Measurements from ENCODE around the gene TRIOBP.

Gene TRIOBP

DNA sequence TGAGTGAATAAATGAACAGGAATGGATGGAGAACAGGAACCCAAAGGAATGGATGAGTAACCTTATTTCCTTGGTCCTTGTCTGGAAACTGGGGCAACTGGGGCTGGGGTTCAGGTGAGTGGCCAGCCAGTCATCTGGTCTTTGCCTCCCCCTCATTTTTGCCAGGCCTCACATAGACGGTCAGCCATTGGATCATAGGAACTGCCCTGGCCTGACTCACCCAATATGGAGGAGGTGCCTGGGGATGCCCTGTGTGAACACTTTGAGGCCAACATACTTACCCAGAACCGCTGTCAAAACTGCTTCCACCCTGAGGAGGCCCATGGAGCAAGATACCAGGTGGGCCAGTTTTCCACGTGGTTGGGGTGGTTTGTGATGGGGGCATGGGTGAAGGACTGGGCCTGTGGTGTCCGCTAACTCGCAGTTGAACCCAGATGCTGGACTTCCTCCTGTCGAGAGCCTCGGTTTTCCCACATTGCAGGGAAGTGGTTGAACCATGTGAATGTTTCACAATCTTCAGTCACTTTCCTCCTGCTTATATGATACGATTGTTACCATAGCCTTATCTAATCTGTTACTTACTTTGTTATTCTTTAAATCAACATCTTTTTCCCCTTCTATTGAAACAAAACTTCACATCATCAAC, 4.4 kb downstream of the TRIOBP start:
- Histone ChIP-seq H3K27me3 (ENCODE audit: low read depth, low read length) (no peaks in the 10 kb centered on the region), H3K36me3 (replicated peaks; ENCODE audit: low read depth, low read length) (no peaks in the 10 kb centered on the region), H3K9me3 (ENCODE audit: insufficient read depth, low read length) (no peaks in the 10 kb centered on the region), H3K27ac (ENCODE audit: low read length) (no peak overlapping the region), H3K4me3 (ENCODE audit: low read length) (no peak overlapping the region), H3K4me2 (ENCODE audit: low read length) (no peak overlapping the region), H4K20me1 (ENCODE audit: insufficient read depth, low read length) (no peaks in the 10 kb centered on the region), H3K79me2 (ENCODE audit: low read length) (no peaks in the 10 kb centered on the region), H2AFZ (ENCODE audit: low read depth, low read length) (no peak overlapping the region), H3K4me1 (ENCODE audit: low read length) (no peaks in the 10 kb centered on the region), H3K9ac (ENCODE audit: low read length) (no peak overlapping the region)
- no peak for TF ChIP-seq EZH2phosphoT487 (IDR thresholded peaks at IDR 0.05; ENCODE audit: low read depth)
- TF ChIP-seq, protein P1, sequence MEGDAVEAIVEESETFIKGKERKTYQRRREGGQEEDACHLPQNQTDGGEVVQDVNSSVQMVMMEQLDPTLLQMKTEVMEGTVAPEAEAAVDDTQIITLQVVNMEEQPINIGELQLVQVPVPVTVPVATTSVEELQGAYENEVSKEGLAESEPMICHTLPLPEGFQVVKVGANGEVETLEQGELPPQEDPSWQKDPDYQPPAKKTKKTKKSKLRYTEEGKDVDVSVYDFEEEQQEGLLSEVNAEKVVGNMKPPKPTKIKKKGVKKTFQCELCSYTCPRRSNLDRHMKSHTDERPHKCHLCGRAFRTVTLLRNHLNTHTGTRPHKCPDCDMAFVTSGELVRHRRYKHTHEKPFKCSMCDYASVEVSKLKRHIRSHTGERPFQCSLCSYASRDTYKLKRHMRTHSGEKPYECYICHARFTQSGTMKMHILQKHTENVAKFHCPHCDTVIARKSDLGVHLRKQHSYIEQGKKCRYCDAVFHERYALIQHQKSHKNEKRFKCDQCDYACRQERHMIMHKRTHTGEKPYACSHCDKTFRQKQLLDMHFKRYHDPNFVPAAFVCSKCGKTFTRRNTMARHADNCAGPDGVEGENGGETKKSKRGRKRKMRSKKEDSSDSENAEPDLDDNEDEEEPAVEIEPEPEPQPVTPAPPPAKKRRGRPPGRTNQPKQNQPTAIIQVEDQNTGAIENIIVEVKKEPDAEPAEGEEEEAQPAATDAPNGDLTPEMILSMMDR (IDR thresholded peaks at IDR 0.05; ENCODE audit: low read depth, low read length) = no peak

DNA sequence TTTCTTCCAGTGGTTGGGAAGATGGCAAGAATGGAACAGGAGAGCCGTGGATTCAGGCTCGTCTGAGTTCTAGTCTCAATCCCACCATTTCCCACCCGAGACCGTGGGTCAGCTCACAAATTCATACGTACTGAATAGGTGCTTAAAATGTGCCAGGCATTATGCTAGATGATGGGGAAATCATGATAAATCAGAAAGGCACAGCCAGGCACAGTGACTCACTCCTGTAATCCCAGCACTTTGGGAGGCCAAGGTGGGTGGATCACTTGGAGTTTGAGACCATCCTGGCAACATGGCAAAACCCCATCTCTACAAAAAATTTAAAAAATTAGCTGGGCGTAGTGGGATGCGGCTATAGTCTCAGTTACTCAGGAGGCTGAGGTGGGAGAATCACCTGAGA, 7.1 kb downstream of the TRIOBP start:
- H3K36me3 ChIP-seq (replicated peaks; ENCODE audit: low read depth, low read length) = no peaks in the 10 kb centered on the region

DNA sequence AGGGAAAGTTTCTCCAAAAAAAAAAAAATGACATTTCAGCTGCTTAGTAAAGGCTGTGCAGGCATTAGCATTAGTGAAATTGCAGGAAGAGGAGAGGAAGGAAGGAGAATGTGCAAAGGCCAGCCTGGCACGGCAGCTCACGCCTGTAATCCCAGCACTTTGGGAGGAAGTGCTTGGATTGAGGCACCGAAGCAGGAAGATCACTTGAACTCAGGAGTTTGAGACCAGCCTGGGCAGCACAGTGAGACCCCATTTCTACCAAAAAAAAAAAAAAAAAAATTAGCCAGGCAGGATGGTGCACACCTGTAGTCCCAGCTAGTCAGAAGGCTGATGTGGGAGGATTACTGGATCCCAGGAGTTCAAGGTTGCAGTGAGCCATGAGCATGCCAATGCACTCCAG, 7.8 kb downstream of the TRIOBP start:
- H3K36me3 ChIP-seq (replicated peaks; ENCODE audit: low read depth, low read length) = no peaks in the 10 kb centered on the region
- H3K79me2 ChIP-seq (ENCODE audit: low read length) = no peaks in the 10 kb centered on the region
- no peak overlapping the region for H3K4me2 ChIP-seq (ENCODE audit: low read length)

More for the DNA sequence above, 7.1 kb downstream of the TRIOBP start:
- TF ChIP-seq EZH2phosphoT487 (IDR thresholded peaks at IDR 0.05; ENCODE audit: low read depth) = no peak
- TF ChIP-seq, protein P1 (IDR thresholded peaks at IDR 0.05; ENCODE audit: low read depth, low read length) = no peak
- H3K4me3 ChIP-seq (ENCODE audit: low read length) = no peak overlapping the region
- H3K27me3 ChIP-seq (ENCODE audit: low read depth, low read length) = no peaks in the 10 kb centered on the region
- H3K27ac ChIP-seq (ENCODE audit: low read length) = no peak overlapping the region
- no peaks in the 10 kb centered on the region for H3K4me1 ChIP-seq (ENCODE audit: low read length)
- no peaks in the 10 kb centered on the region for H3K79me2 ChIP-seq (ENCODE audit: low read length)
- H4K20me1 ChIP-seq (ENCODE audit: insufficient read depth, low read length) = no peaks in the 10 kb centered on the region
- no peak overlapping the region for H3K9ac ChIP-seq (ENCODE audit: low read length)
- no peak overlapping the region for H3K4me2 ChIP-seq (ENCODE audit: low read length)
- H3K9me3 ChIP-seq (ENCODE audit: insufficient read depth, low read length) = no peaks in the 10 kb centered on the region
- H2AFZ ChIP-seq (ENCODE audit: low read depth, low read length) = no peak overlapping the region

DNA sequence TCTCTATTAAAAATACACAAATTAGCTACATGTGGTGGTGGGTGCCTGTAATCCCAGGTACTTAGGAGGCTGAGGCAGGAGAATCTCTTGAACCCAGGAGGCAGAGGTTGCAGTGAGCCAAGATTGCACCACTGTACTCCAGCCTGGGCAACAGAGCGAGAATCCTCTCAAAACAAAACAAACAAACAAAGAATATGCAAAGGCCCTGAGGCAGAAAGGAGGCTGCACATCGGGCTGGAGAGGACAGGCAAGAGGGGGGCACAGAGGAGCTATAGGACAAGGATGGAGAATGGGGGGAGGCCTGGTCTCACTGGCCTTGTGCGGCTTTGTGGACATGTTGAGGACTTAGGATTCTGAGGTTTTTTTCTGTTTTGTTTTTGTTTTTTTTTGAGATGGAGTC, 8.4 kb downstream of the TRIOBP start:
- no peaks in the 10 kb centered on the region for H3K9me3 ChIP-seq (ENCODE audit: insufficient read depth, low read length)
- no peaks in the 10 kb centered on the region for H3K27me3 ChIP-seq (ENCODE audit: low read depth, low read length)
- no peaks in the 10 kb centered on the region for H3K4me1 ChIP-seq (ENCODE audit: low read length)
- H3K4me3 ChIP-seq (ENCODE audit: low read length) = no peak overlapping the region
- H3K9ac ChIP-seq (ENCODE audit: low read length) = no peak overlapping the region
- H4K20me1 ChIP-seq (ENCODE audit: insufficient read depth, low read length) = no peaks in the 10 kb centered on the region
- TF ChIP-seq, protein P1 (IDR thresholded peaks at IDR 0.05; ENCODE audit: low read depth, low read length) = no peak
- no peak for TF ChIP-seq EZH2phosphoT487 (IDR thresholded peaks at IDR 0.05; ENCODE audit: low read depth)
- no peak overlapping the region for H3K27ac ChIP-seq (ENCODE audit: low read length)
- no peaks in the 10 kb centered on the region for H3K36me3 ChIP-seq (replicated peaks; ENCODE audit: low read depth, low read length)
- H3K4me2 ChIP-seq (ENCODE audit: low read length) = no peak overlapping the region
- no peak overlapping the region for H2AFZ ChIP-seq (ENCODE audit: low read depth, low read length)
- no peaks in the 10 kb centered on the region for H3K79me2 ChIP-seq (ENCODE audit: low read length)

More for the DNA sequence above, 7.8 kb downstream of the TRIOBP start:
- Histone ChIP-seq H3K4me1 (ENCODE audit: low read length) (no peaks in the 10 kb centered on the region), H4K20me1 (ENCODE audit: insufficient read depth, low read length) (no peaks in the 10 kb centered on the region), H3K27ac (ENCODE audit: low read length) (no peak overlapping the region), H3K4me3 (ENCODE audit: low read length) (no peak overlapping the region), H3K9ac (ENCODE audit: low read length) (no peak overlapping the region), H2AFZ (ENCODE audit: low read depth, low read length) (no peak overlapping the region), H3K27me3 (ENCODE audit: low read depth, low read length) (no peaks in the 10 kb centered on the region), H3K9me3 (ENCODE audit: insufficient read depth, low read length) (no peaks in the 10 kb centered on the region)
- TF ChIP-seq EZH2phosphoT487 (IDR thresholded peaks at IDR 0.05; ENCODE audit: low read depth) = no peak
- TF ChIP-seq, protein P1 (IDR thresholded peaks at IDR 0.05; ENCODE audit: low read depth, low read length) = no peak
